ENCODE measurements around the gene KCNJ6. TPM values are rescaled to one million over a fixed set of nuclear protein-coding genes. Genes with fewer than 3 reads are reported as not detected.

The KCNJ6 gene
- total and polyA plus RNA-seq, 9 of the 15 experiments (the other 6 are each of a cell fraction or from before 2014, with no cell fraction given): 0.06 to 0.21 (median 0.13) TPM; not detected in 1

DNA sequence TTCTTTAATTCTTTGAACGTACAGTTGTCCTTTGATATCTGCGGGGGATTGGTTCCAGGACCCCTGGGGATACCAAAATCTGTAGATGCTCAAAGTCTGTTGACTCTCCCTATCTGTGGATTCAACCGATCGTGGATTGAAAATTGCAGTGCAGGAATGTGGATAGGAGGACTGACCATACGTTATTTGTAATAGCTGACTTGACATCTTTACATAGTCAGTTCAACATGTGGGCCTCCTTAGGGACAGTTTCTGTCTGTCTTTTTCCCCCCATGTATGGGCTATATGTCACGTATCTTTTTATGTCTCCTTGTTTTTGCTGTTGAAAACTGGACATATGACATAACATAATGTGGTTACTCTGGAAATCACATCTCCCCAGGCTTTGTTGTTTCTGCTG, 344.8 kb downstream of the KCNJ6 start (continued):
- TF ChIP-seq, protein P1, sequence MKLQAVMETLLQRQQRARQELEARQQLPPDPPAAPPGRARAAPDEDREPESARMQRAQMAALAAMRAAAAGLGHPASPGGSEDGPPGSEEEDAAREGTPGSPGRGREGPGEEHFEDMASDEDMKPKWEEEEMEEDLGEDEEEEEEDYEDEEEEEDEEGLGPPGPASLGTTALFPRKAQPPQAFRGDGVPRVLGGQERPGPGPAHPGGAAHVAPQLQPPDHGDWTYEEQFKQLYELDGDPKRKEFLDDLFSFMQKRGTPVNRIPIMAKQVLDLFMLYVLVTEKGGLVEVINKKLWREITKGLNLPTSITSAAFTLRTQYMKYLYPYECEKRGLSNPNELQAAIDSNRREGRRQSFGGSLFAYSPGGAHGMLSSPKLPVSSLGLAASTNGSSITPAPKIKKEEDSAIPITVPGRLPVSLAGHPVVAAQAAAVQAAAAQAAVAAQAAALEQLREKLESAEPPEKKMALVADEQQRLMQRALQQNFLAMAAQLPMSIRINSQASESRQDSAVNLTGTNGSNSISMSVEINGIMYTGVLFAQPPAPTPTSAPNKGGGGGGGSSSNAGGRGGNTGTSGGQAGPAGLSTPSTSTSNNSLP (IDR thresholded peaks at IDR 0.05; ENCODE audit: borderline replicate concordance, low read depth, low read length): no peak
- TF ChIP-seq PRPF4 (IDR thresholded peaks at IDR 0.05; ENCODE audit: insufficient read depth, low read depth, low read length, poor library complexity, severe bottlenecking): no peak
- no peak for TF ChIP-seq ZNF23 (CRISPR knock-in tag; IDR thresholded peaks at IDR 0.05)
- no peak for TF ChIP-seq OTX1 (CRISPR knock-in tag; IDR thresholded peaks at IDR 0.05)
- no peak for TF ChIP-seq ZNF766 (CRISPR knock-in tag; conservative IDR thresholded peaks at IDR 0.05)
- TF ChIP-seq, protein P2, sequence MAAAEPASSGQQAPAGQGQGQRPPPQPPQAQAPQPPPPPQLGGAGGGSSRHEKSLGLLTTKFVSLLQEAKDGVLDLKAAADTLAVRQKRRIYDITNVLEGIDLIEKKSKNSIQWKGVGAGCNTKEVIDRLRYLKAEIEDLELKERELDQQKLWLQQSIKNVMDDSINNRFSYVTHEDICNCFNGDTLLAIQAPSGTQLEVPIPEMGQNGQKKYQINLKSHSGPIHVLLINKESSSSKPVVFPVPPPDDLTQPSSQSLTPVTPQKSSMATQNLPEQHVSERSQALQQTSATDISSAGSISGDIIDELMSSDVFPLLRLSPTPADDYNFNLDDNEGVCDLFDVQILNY (CRISPR knock-in tag; IDR thresholded peaks at IDR 0.05): no peak
- TF ChIP-seq SMARCE1 (IDR thresholded peaks at IDR 0.05): no peak
- no peak for TF ChIP-seq BRD9 (IDR thresholded peaks at IDR 0.05; ENCODE audit: low read depth, partially characterized antibody)
- no peak for TF ChIP-seq TEAD2 (tag; IDR thresholded peaks at IDR 0.05)
- TF ChIP-seq PCBP1 (IDR thresholded peaks at IDR 0.05; ENCODE audit: low read depth, low read length, poor library complexity, severe bottlenecking): no peak
- TF ChIP-seq MAFG (tag; conservative IDR thresholded peaks at IDR 0.05): peak; percentile 55
- TF ChIP-seq, protein P3, sequence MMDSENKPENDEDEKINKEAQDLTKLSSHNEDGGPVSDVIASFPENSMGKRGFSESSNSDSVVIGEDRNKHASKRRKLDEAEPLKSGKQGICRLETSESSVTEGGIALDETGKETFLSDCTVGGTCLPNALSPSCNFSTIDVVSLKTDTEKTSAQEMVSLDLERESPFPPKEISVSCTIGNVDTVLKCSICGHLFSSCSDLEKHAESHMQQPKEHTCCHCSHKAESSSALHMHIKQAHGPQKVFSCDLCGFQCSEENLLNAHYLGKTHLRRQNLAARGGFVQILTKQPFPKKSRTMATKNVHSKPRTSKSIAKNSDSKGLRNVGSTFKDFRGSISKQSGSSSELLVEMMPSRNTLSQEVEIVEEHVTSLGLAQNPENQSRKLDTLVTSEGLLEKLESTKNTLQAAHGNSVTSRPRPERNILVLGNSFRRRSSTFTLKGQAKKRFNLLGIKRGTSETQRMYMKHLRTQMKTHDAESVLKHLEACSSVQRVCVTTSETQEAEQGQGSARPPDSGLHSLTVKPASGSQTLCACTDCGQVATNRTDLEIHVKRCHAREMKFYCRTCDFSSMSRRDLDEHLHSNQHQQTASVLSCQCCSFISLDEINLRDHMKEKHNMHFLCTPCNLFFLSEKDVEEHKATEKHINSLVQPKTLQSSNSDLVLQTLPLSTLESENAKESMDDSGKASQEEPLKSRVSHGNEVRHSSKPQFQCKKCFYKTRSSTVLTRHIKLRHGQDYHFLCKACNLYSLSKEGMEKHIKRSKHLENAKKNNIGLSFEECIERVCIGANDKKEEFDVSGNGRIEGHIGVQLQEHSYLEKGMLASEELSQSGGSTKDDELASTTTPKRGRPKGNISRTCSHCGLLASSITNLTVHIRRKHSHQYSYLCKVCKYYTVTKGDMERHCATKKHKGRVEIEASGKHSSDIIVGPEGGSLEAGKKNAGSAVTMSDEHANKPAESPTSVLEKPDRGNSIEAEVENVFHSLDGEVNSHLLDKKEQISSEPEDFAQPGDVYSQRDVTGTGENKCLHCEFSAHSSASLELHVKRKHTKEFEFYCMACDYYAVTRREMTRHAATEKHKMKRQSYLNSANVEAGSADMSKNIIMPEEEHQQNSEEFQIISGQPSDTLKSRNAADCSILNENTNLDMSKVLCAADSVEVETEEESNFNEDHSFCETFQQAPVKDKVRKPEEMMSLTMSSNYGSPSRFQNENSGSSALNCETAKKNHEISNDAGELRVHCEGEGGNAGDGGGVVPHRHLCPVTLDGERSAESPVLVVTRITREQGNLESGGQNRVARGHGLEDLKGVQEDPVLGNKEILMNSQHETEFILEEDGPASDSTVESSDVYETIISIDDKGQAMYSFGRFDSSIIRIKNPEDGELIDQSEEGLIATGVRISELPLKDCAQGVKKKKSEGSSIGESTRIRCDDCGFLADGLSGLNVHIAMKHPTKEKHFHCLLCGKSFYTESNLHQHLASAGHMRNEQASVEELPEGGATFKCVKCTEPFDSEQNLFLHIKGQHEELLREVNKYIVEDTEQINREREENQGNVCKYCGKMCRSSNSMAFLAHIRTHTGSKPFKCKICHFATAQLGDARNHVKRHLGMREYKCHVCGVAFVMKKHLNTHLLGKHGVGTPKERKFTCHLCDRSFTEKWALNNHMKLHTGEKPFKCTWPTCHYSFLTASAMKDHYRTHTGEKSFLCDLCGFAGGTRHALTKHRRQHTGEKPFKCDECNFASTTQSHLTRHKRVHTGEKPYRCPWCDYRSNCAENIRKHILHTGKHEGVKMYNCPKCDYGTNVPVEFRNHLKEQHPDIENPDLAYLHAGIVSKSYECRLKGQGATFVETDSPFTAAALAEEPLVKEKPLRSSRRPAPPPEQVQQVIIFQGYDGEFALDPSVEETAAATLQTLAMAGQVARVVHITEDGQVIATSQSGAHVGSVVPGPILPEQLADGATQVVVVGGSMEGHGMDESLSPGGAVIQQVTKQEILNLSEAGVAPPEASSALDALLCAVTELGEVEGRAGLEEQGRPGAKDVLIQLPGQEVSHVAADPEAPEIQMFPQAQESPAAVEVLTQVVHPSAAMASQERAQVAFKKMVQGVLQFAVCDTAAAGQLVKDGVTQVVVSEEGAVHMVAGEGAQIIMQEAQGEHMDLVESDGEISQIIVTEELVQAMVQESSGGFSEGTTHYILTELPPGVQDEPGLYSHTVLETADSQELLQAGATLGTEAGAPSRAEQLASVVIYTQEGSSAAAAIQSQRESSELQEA (IDR thresholded peaks at IDR 0.05; ENCODE audit: low read depth): no peak
- TF ChIP-seq ZNF696 (CRISPR knock-in tag; conservative IDR thresholded peaks at IDR 0.05): no peak
- TF ChIP-seq, protein P4, sequence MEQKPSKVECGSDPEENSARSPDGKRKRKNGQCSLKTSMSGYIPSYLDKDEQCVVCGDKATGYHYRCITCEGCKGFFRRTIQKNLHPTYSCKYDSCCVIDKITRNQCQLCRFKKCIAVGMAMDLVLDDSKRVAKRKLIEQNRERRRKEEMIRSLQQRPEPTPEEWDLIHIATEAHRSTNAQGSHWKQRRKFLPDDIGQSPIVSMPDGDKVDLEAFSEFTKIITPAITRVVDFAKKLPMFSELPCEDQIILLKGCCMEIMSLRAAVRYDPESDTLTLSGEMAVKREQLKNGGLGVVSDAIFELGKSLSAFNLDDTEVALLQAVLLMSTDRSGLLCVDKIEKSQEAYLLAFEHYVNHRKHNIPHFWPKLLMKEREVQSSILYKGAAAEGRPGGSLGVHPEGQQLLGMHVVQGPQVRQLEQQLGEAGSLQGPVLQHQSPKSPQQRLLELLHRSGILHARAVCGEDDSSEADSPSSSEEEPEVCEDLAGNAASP (IDR thresholded peaks at IDR 0.05): no peak
- TF ChIP-seq GTF2F1 (IDR thresholded peaks at IDR 0.05; ENCODE audit: low read depth, low read length): no peak
- peak; percentile 83 for TF ChIP-seq C11orf30 (IDR thresholded peaks at IDR 0.05; ENCODE audit: low read depth)
- TF ChIP-seq ZFX (CRISPR knock-in tag; IDR thresholded peaks at IDR 0.05): no peak
- TF ChIP-seq FOXK1 (CRISPR knock-in tag; IDR thresholded peaks at IDR 0.05; ENCODE audit: borderline replicate concordance): no peak

Data from K562 (cell line).